ENCODE results near the gene DBET.
"Not testable (repeated sequence)": the region's sequence is repeated elsewhere in the genome, so short reads cannot be mapped to it uniquely, and the experiment has no call there.

DNA sequence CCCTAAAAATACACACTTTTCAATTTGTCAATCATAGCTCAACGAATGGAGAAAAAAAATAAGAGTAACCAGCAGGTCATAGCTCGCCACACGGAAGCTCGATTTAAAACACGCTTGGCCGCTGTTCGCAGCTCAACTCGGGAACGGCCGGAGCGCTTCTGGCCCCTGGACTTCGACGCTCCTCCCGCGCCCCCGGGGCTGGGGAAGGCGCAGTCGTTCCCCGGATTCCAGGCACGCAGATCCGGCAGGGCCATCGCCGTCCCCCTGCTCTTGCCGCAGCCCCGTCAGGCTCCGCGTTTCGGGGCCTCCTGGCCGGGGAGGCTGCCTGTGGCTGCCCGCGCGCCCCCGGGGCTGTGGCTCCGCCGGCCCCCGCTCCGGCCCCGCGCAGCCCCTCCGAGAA, 23.4 kb upstream of the DBET start:
- TF ChIP-seq POLR2A, POLR2AphosphoS5, CTCF (IDR thresholded peaks at IDR 0.05): not testable (repeated sequence)

All from transverse colon (tissue), 4 donors.